HEK293 (cell line): ENCODE data around the gene CADM4.

Experiments used
- CTCF ChIA-PET: fragments of 350-600 bp; formaldehyde crosslinking; extraction: SDS; loops from one replicate; lab custom pipeline; 2021; ENCODE audit warnings: antibody characterized with exemption; lab: Yijun Ruan, JAX
- POLR2A ChIA-PET: fragments of 300-600 bp; formaldehyde crosslinking; extraction: SDS; loops from one replicate; lab custom pipeline; 2020; ENCODE audit warnings: antibody characterized with exemption, inconsistent platforms; lab: Yijun Ruan, JAX
- H3K27ac ChIP-seq: fragments of 200-500 bp; sonication (Bioruptor generic); 2 replicates; pipeline ENCODE4 v1.5.1; 2014; ENCODE audit warnings: low read depth, low read length, control low read depth, inconsistent platforms; ENCODE audit errors: extremely low read depth
- H3K36me3 ChIP-seq, 2 experiments: fragments of 200-500 bp in 1 of 2; sonication (Bioruptor generic) in 1 of 2; 1 replicate in 1 of 2; 2 replicates in 1 of 2; pipeline ENCODE4 v1.5.1; 2014 to 2017; ENCODE audit warnings: inconsistent platforms in 2 of 2, low read length in 2 of 2; ENCODE audit not compliant: control insufficient read depth in 2 of 2, insufficient read depth in 1 of 2
- H3K4me1 ChIP-seq: fragments of 200-500 bp; sonication (Bioruptor generic); 2 replicates; pipeline ENCODE4 v1.5.1; 2014; ENCODE audit warnings: mild to moderate bottlenecking, low read length, inconsistent platforms; ENCODE audit not compliant: control insufficient read depth, insufficient read depth
- H3K4me3 ChIP-seq: 2 replicates; pipeline ENCODE4 v1.5.1; 2011; ENCODE audit warnings: low read depth, mild to moderate bottlenecking, control low read depth, low read length, moderate library complexity
- H3K9me3 ChIP-seq: fragments of 200-500 bp; sonication (Bioruptor generic); 2 replicates; pipeline ENCODE4 v1.5.1; 2014; ENCODE audit warnings: low read depth, low read length, inconsistent platforms; ENCODE audit not compliant: control insufficient read depth, insufficient read depth
- CTCF ChIP-seq: fragments of 450-650 bp; formaldehyde crosslinking; IDR thresholded peaks from 2 replicates; pipeline ENCODE4 v1.5.1; 2016; ENCODE audit warnings: missing biosample characterization, missing genetic modification characterization
- HOXC10 ChIP-seq: sonication (generic); formaldehyde crosslinking; IDR thresholded peaks from 2 replicates; pipeline ENCODE4 v1.8.1; 2023; ENCODE audit warnings: mild to moderate bottlenecking, missing genetic modification reagents
- KLF17 ChIP-seq: fragments of 450-650 bp; formaldehyde crosslinking; IDR thresholded peaks from 2 replicates; pipeline ENCODE4 v1.5.1; 2016; ENCODE audit warnings: missing biosample characterization, missing genetic modification characterization
- KLF9 ChIP-seq: fragments of 450-650 bp; formaldehyde crosslinking; IDR thresholded peaks from 2 replicates; pipeline ENCODE4 v1.5.1; 2016; ENCODE audit warnings: missing biosample characterization, missing genetic modification characterization, low read depth
- SCRT2 ChIP-seq: fragments of 450-650 bp; formaldehyde crosslinking; IDR thresholded peaks from 2 replicates; pipeline ENCODE4 v1.5.1; 2016; ENCODE audit warnings: missing biosample characterization, missing genetic modification characterization
- ZBTB10 ChIP-seq: fragments of 450-650 bp; formaldehyde crosslinking; IDR thresholded peaks from 2 replicates; pipeline ENCODE4 v1.5.1; 2016; ENCODE audit warnings: missing biosample characterization, missing genetic modification characterization
- ZNF114 ChIP-seq: fragments of 450-650 bp; formaldehyde crosslinking; IDR thresholded peaks from 2 replicates; pipeline ENCODE4 v1.5.0; 2017; ENCODE audit warnings: missing biosample characterization, missing genetic modification characterization
- ZNF121 ChIP-seq: fragments of 450-650 bp; formaldehyde crosslinking; IDR thresholded peaks from 2 replicates; pipeline ENCODE4 v1.5.1; 2016; ENCODE audit warnings: missing biosample characterization, missing genetic modification characterization
- ZNF157 ChIP-seq: fragments of 450-650 bp; formaldehyde crosslinking; IDR thresholded peaks from 2 replicates; pipeline ENCODE4 v1.5.1; 2016; ENCODE audit warnings: missing biosample characterization, missing genetic modification characterization
- ZNF169 ChIP-seq: fragments of 450-650 bp; formaldehyde crosslinking; IDR thresholded peaks from 2 replicates; pipeline ENCODE4 v1.5.1; 2016; ENCODE audit warnings: missing biosample characterization, missing genetic modification characterization
- ZNF184 ChIP-seq: fragments of 450-650 bp; IDR thresholded peaks from 2 replicates; pipeline ENCODE4 v1.5.1; 2018; ENCODE audit warnings: missing biosample characterization, mild to moderate bottlenecking, missing genetic modification characterization
- ZNF26 ChIP-seq: fragments of 450-650 bp; formaldehyde crosslinking; IDR thresholded peaks from 2 replicates; pipeline ENCODE4 v1.5.1; 2016; ENCODE audit warnings: missing biosample characterization, missing genetic modification characterization
- ZNF404 ChIP-seq: fragments of 450-650 bp; formaldehyde crosslinking; IDR thresholded peaks from 2 replicates; pipeline ENCODE4 v1.5.1; 2017; ENCODE audit warnings: missing biosample characterization, missing genetic modification characterization
- ZNF433 ChIP-seq: fragments of 450-650 bp; formaldehyde crosslinking; IDR thresholded peaks from 2 replicates; pipeline ENCODE4 v1.5.1; 2016; ENCODE audit warnings: missing biosample characterization, missing genetic modification characterization, low read depth
- ZNF449 ChIP-seq: fragments of 450-650 bp; formaldehyde crosslinking; IDR thresholded peaks from 2 replicates; pipeline ENCODE4 v1.5.1; 2017; ENCODE audit warnings: missing biosample characterization, mild to moderate bottlenecking, missing genetic modification characterization, moderate library complexity
- ZNF501 ChIP-seq: fragments of 450-650 bp; formaldehyde crosslinking; IDR thresholded peaks from 2 replicates; pipeline ENCODE4 v1.5.1; 2016; ENCODE audit warnings: missing biosample characterization, missing genetic modification characterization
- ZNF521 ChIP-seq: fragments of 450-650 bp; formaldehyde crosslinking; IDR thresholded peaks from 2 replicates; pipeline ENCODE4 v1.5.1; 2017; ENCODE audit warnings: missing biosample characterization, mild to moderate bottlenecking, missing genetic modification characterization
- ZNF544 ChIP-seq: fragments of 450-650 bp; formaldehyde crosslinking; IDR thresholded peaks from 2 replicates; pipeline ENCODE4 v1.5.0; 2017; ENCODE audit warnings: missing biosample characterization, missing genetic modification characterization
- ZNF555 ChIP-seq: fragments of 450-650 bp; formaldehyde crosslinking; conservative IDR thresholded peaks from 2 replicates; pipeline ENCODE4 v1.5.1; 2017; ENCODE audit warnings: missing biosample characterization, mild to moderate bottlenecking, missing genetic modification characterization, inconsistent platforms
- ZNF639 ChIP-seq: fragments of 450-650 bp; formaldehyde crosslinking; IDR thresholded peaks from 2 replicates; pipeline ENCODE4 v1.5.1; 2016; ENCODE audit warnings: missing biosample characterization, missing genetic modification characterization
- ZNF645 ChIP-seq: fragments of 450-650 bp; formaldehyde crosslinking; IDR thresholded peaks from 2 replicates; pipeline ENCODE4; 2016; ENCODE audit warnings: missing biosample characterization, missing genetic modification characterization
- ZNF791 ChIP-seq: fragments of 450-650 bp; formaldehyde crosslinking; IDR thresholded peaks from 2 replicates; pipeline ENCODE4 v1.5.1; 2016; ENCODE audit warnings: missing biosample characterization, missing genetic modification characterization
- ZSCAN18 ChIP-seq: fragments of 450-650 bp; formaldehyde crosslinking; IDR thresholded peaks from 2 replicates; pipeline ENCODE4 v1.5.1; 2016; ENCODE audit warnings: missing biosample characterization, missing genetic modification characterization

CADM4 gene

GRCh38 chr19:43639519-43640423 lies at the start of gene CADM4:
Gene CADM4, minus strand, starts transcription at chr19:43639850. Its CDS starts 60 bp downstream, at chr19:43639790.
- peaks cover 0 to 5% of the 10 kb centered on the region in 2 experiments; a peak in 1 of 3 replicates for H3K36me3 ChIP-seq
- ChIA-PET POLR2A (interaction anchor here (1.4 kb wide), 1 partner anchor 11 kb away, joined by 6 read pairs; no protein-coding TSS in a partner anchor), CTCF (interaction anchor here (4.5 kb wide), 1 partner anchor 12 kb away, joined by 27 read pairs; no protein-coding TSS in a partner anchor)
- peaks cover 21% of the 10 kb centered on the region for H3K4me1 ChIP-seq
- H3K9me3 ChIP-seq: no peaks in the 10 kb centered on the region
- peak within 1 kb of the TSS; percentile 49; the same call in 1 of the 2 replicates for H3K27ac ChIP-seq
- H3K4me3 ChIP-seq: peak within 1 kb of the TSS; percentile 48
- no peak; the same call in none of the 2 replicates for TF ChIP-seq ZNF157 (tag by site-specific recombination)
- no peak for TF ChIP-seq ZNF114 (tag by site-specific recombination)
- no peak for TF ChIP-seq ZNF521 (tag by site-specific recombination)
- peak; percentile 60; the same call in 1 of the 2 replicates for TF ChIP-seq ZNF449 (tag by site-specific recombination)
- TF ChIP-seq ZNF26 (tag by site-specific recombination): no peak
- peak; percentile 85 for TF ChIP-seq ZNF169
- TF ChIP-seq SCRT2: peak; percentile 74; the same call in 1 of the 2 replicates
- TF ChIP-seq ZNF121 (tag by site-specific recombination): peak; percentile 80
- TF ChIP-seq KLF17 (tag by site-specific recombination): peak; percentile 99
- TF ChIP-seq HOXC10 (CRISPR knock-in tag): no peak
- no peak for TF ChIP-seq ZNF184 (tag by site-specific recombination)
- no peak for TF ChIP-seq ZNF544 (tag by site-specific recombination)
- TF ChIP-seq ZBTB10 (tag by site-specific recombination): peak; percentile 99
- peak; percentile 94 for TF ChIP-seq KLF9 (tag by site-specific recombination)
- TF ChIP-seq ZNF645 (tag by site-specific recombination): peak; percentile 94
- peak; percentile 27; the same call in 1 of the 2 replicates for TF ChIP-seq ZNF791 (tag by site-specific recombination)
- peak; percentile 93 for TF ChIP-seq ZNF501
- peak; percentile 81 for TF ChIP-seq ZNF639
- TF ChIP-seq ZSCAN18: peak; percentile 83
- TF ChIP-seq ZNF404: no peak
- peak; percentile 61 for TF ChIP-seq CTCF (tag by site-specific recombination)
- no peak for TF ChIP-seq ZNF433 (tag by site-specific recombination)
- TF ChIP-seq ZNF555 (tag by site-specific recombination): no peak
